ENCODE measurements around the gene BLOC1S1. TPM values are rescaled to one million over a fixed set of nuclear protein-coding genes. Genes with fewer than 3 reads are reported as not detected.

The BLOC1S1 gene
- total and polyA plus RNA-seq, 9 of the 15 experiments (the other 6 are each of a cell fraction or from before 2014, with no cell fraction given): 75.2 to 161 (median 98.8) TPM

DNA sequence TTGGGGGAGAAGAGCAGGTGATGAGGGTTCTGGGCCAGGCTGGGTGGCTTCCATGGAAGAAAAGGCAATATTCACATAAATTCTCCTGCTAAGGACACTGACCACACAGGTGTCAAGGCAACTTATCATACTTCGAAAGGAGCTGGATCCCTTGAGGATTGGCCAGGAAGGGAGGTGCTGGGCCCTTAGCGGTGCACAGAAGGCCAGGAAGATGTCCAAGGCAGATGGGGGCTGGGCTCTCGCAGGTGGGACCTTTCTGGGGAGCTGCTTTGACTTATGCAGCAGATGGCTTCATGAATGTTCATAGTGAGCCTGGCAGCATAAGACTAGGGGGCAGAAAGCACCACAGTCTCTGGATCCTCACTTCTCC is 9.1 kb downstream of the BLOC1S1 start:
- peaks cover 16 to 45% of the 10 kb centered on the region in 2 experiments; a peak in 4 of 5 replicates for H3K4me1 ChIP-seq (replicated peaks in 1 of 2; ENCODE audit: control insufficient read depth in 2 of 2, insufficient read depth in 2 of 2, low read length in 2 of 2)
- peaks cover 42% of the 10 kb centered on the region for H3K36me3 ChIP-seq (ENCODE audit: control insufficient read depth, insufficient read depth, low read length)
- intact Hi-C loops (cut with micrococcal nuclease) (loop anchor here (1.0 kb wide), 1 partner anchor 12 kb away; no protein-coding TSS in a partner anchor), in situ Hi-C loops (cut with MboI) (no loop called here)
- peaks cover 22% of the 10 kb centered on the region; the same call in 1 of the 2 replicates for H4K20me1 ChIP-seq (replicated peaks; ENCODE audit: control insufficient read depth, insufficient read depth, low read length)
- BruUV-seq (replicated peaks): no TSS peak
- DNase-seq (ENCODE audit: extremely low read depth in 1 of 4, low spot score in 3 of 4) (no peak), FAIRE-seq (no peak), ATAC-seq (no peak)
- CTCF ChIA-PET (ENCODE audit: low intra/inter-chr PET ratio): interaction anchor here (3.1 kb wide), 1 partner anchor 12 kb away, joined by 20 read pairs; no protein-coding TSS in a partner anchor
- H3K27me3 ChIP-seq (ENCODE audit: control insufficient read depth in 2 of 2, insufficient read depth in 2 of 2, low read length in 2 of 2): no peaks in the 10 kb centered on the region
- POLR2A ChIA-PET: interaction anchor here (0.6 to 1.4 kb wide), 5 partner anchors 9 to 73 kb away, joined by 3 to 12 read pairs (median 4); partner anchors contain the start of gene BLOC1S1
- H3K79me2 ChIP-seq (ENCODE audit: control insufficient read depth, insufficient read depth, low read length): peaks cover 28% of the 10 kb centered on the region
- no peaks in the 10 kb centered on the region for H3K9me3 ChIP-seq (replicated peaks; ENCODE audit: control insufficient read depth, insufficient read depth, low read depth, low read length)
- 0 out of 4 replicates have a peak overlapping the region, but pooled peaks of 1 of the 2 experiments have one; percentile 39 for H3K9ac ChIP-seq (ENCODE audit: insufficient read depth in 1 of 2, low read depth in 2 of 2, low read length in 2 of 2)
- no peaks in the 10 kb centered on the region for H3K9me1 ChIP-seq (ENCODE audit: control insufficient read depth, insufficient read depth, low read length)
- no peak overlapping the region for H3K27ac ChIP-seq (ENCODE audit: extremely low read depth, low read depth, low read length)
- TF ChIP-seq ZFX (CRISPR knock-in tag; IDR thresholded peaks at IDR 0.05) (peak; percentile 39), ZSCAN29 (IDR thresholded peaks at IDR 0.05) (0 out of 2 replicates have a peak, but pooled peaks have one; percentile 25), NR3C1 (CRISPR knock-in tag; IDR thresholded peaks at IDR 0.05) (no peak)
- H3K4me3 ChIP-seq: no peak overlapping the region
- no peak overlapping the region for H3K4me2 ChIP-seq (ENCODE audit: insufficient read depth, low read length)
- no peak overlapping the region for H2AFZ ChIP-seq (ENCODE audit: low read depth, low read length)
- WGBS (ENCODE audit: insufficient coverage, low coverage, missing lambda C conversion rate): 70% methylated on average over 3 of the region's 3 CpGs

DNA sequence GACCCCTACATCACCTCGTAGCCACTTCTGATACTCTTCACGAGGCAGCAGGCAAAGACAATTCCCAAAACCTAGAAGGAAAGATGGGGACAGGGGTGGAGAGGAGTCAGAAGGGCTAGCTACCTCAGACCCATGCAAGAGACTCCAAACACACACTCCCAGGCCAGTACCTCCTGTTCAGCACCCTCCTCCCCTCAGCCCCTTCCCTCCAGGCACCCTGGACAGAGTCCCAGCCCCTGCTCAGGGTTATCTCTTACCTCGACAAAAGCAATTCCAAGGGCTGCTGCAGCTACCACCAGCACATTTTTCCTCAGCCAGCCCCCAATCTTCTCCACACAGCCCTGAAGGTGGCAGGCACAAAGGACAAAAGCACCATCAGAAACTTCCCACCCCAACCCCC is 9.7 kb downstream of the BLOC1S1 start:
- H4K20me1 ChIP-seq (replicated peaks; ENCODE audit: control insufficient read depth, insufficient read depth, low read length): peaks cover 22% of the 10 kb centered on the region; the same call in 1 of the 2 replicates
- H3K9me1 ChIP-seq (ENCODE audit: control insufficient read depth, insufficient read depth, low read length): no peaks in the 10 kb centered on the region
- in situ Hi-C loops (cut with MboI) (no loop called here), intact Hi-C loops (cut with micrococcal nuclease) (no loop called here)
- H3K9me3 ChIP-seq (replicated peaks; ENCODE audit: control insufficient read depth, insufficient read depth, low read depth, low read length): no peaks in the 10 kb centered on the region
- WGBS (ENCODE audit: insufficient coverage, low coverage, missing lambda C conversion rate): 80% methylated on average over 3 of the region's 3 CpGs
- no peak overlapping the region for H2AFZ ChIP-seq (ENCODE audit: low read depth, low read length)
- H3K4me1 ChIP-seq (replicated peaks in 1 of 2; ENCODE audit: control insufficient read depth in 2 of 2, insufficient read depth in 2 of 2, low read length in 2 of 2): peaks cover 22 to 51% of the 10 kb centered on the region in 2 experiments; a peak in 4 of 5 replicates
- POLR2A ChIA-PET: interaction anchor here (0.6 to 1.4 kb wide), 2 partner anchors 10 to 13 kb away, joined by 3 to 12 read pairs; partner anchors contain the start of gene BLOC1S1
- no peak overlapping the region for H3K4me2 ChIP-seq (ENCODE audit: insufficient read depth, low read length)
- DNase-seq (ENCODE audit: extremely low read depth in 1 of 4, low spot score in 3 of 4) (no peak), ATAC-seq (no peak), FAIRE-seq (no peak)
- H3K27me3 ChIP-seq (ENCODE audit: control insufficient read depth in 2 of 2, insufficient read depth in 2 of 2, low read length in 2 of 2): no peaks in the 10 kb centered on the region
- H3K79me2 ChIP-seq (ENCODE audit: control insufficient read depth, insufficient read depth, low read length): peaks cover 28% of the 10 kb centered on the region
- no peak overlapping the region for H3K4me3 ChIP-seq
- no peak overlapping the region for H3K27ac ChIP-seq (ENCODE audit: extremely low read depth, low read depth, low read length)
- CTCF ChIA-PET (ENCODE audit: low intra/inter-chr PET ratio): interaction anchor here (3.1 kb wide), 1 partner anchor 12 kb away, joined by 20 read pairs; no protein-coding TSS in a partner anchor
- H3K9ac ChIP-seq (ENCODE audit: insufficient read depth in 1 of 2, low read depth in 2 of 2, low read length in 2 of 2): peak overlapping the region in 1 of 2 experiments; percentile 29; a peak in 1 of 4 replicates
- peaks cover 42% of the 10 kb centered on the region for H3K36me3 ChIP-seq (ENCODE audit: control insufficient read depth, insufficient read depth, low read length)
- BruUV-seq (replicated peaks): no TSS peak
- TF ChIP-seq ELF4 (CRISPR knock-in tag; IDR thresholded peaks at IDR 0.05): no peak
